Stimulated activated naive CD8-positive, alpha-beta T cell treated with anti-CD3 and anti-CD28 coated beads, Interleukin-15, Interleukin-2, amounts not matched to agents 100 ng/mL and 50 ng/mL, for 24 hours (primary cell): ENCODE results near the gene GRIP1.
"Not testable (repeated sequence)": the region's sequence is repeated elsewhere in the genome, so short reads cannot be mapped to it uniquely, and the experiment has no call there.

Source experiments
- H3K27ac Mint-ChIP-seq: one replicate; pipeline ENCODE4 v1.8.0; 2021; ENCODE audit warnings: mild to moderate bottlenecking, mixed read lengths
- H3K27me3 Mint-ChIP-seq: one replicate; pipeline ENCODE4 v1.8.0; 2021; ENCODE audit warnings: mixed read lengths
- H3K36me3 Mint-ChIP-seq: one replicate; pipeline ENCODE4 v1.8.0; 2021; ENCODE audit warnings: low read depth, mixed read lengths
- H3K4me1 Mint-ChIP-seq: one replicate; pipeline ENCODE4 v1.8.0; 2021; ENCODE audit warnings: low read depth, mixed read lengths
- H3K4me3 Mint-ChIP-seq: one replicate; pipeline ENCODE4 v1.8.0; 2021; ENCODE audit warnings: mild to moderate bottlenecking, mixed read lengths
- H3K9me3 Mint-ChIP-seq: one replicate; pipeline ENCODE4 v1.8.0; 2021; ENCODE audit warnings: mixed read lengths

The GRIP1 gene

DNA sequence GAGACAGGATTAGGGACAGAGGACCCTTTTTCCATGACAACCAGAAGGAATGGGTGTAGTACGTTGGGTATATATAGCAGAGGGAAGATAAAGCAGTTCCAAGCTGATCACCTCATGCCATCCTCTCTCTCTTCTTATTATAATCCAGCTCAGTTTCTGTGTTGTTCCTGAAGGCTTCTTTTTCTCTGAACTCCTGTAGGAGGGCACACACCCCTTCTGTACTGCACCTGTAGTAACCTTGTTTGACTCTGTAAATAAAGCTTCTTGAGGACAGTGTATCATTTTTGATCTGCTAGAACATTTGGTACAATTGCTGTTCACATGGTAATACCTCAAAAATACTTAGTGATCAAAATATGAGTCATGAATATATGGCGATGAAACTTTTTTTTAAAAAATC lies 343.1 kb downstream of the GRIP1 start:
- H3K27ac Mint-ChIP-seq, result no peak overlapping the region
- peaks cover 50% of the 10 kb centered on the region for H3K36me3 Mint-ChIP-seq
- peaks cover 14% of the 10 kb centered on the region for H3K9me3 Mint-ChIP-seq
- peaks cover 11% of the 10 kb centered on the region for H3K4me1 Mint-ChIP-seq
- H3K27me3 Mint-ChIP-seq, result no peaks in the 10 kb centered on the region
- no peak overlapping the region for H3K4me3 Mint-ChIP-seq

DNA sequence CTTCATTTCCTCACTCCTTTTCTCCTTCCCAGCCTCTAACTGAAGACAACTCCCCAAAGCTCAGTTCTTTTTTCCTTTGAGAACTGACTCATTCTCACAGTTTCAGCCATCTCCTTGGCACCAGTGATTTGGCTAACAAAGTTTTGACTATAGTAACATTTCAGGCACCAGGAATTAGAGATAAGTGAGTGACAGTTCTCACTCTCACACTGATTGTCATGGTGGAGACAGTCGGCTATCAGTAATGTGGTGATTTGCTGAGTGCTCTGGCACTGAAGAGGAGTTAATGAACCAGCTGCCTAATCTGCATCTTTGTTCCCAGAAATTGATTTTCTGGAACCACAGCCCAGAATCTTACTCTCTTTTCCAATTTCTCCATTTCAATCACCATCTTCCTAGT lies 347.1 kb downstream of the GRIP1 start:
- Mint-ChIP-seq H3K9me3 (no peaks in the 10 kb centered on the region), H3K4me1 (peaks cover 18% of the 10 kb centered on the region), H3K4me3 (no peak overlapping the region), H3K27me3 (no peaks in the 10 kb centered on the region), H3K27ac (peak overlapping the region; percentile 68), H3K36me3 (peaks cover 51% of the 10 kb centered on the region)

DNA sequence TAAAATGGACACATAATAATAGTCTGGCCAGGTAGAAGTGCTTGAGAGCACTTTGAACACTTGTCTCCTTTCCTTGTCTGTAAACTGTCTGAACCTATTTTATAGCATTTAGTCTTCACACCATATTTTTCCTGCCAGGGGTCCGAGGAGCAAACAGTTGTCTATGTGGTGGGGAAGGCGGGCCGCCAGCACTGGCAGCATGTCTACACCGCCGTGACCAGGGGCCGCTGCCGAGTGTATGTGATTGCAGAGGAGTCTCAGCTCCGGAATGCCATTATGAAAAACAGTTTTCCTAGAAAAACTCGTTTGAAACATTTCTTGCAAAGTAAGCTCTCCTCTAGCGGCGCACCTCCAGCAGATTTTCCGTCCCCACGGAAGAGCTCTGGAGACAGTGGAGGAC lies 347.9 kb downstream of the GRIP1 start:
- no peak overlapping the region for H3K4me3 Mint-ChIP-seq
- H3K27ac Mint-ChIP-seq, result no peak overlapping the region
- H3K9me3 Mint-ChIP-seq, result no peaks in the 10 kb centered on the region
- H3K27me3 Mint-ChIP-seq, result no peaks in the 10 kb centered on the region
- peaks cover 18% of the 10 kb centered on the region for H3K4me1 Mint-ChIP-seq
- H3K36me3 Mint-ChIP-seq, result peaks cover 54% of the 10 kb centered on the region

DNA sequence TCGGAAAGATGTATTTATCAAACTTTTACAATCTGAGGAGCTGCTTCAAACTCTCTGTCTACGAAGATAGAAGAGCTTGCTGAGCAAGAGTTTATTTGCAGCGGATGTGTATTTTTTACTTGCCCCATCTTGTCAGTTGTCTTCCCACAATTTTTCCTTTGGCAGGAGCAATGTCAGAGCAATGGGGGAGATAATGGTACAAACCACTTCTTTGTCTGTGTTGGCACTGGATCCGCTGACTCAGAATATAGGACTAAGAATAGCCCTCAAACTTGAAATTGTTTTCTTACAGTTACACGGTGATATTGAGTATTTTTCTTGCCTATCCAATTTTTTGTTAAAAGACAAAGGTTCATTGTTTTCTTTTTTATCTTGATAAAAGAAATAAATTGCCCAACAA lies 348.9 kb downstream of the GRIP1 start:
- no peak overlapping the region for H3K27ac Mint-ChIP-seq
- H3K4me3 Mint-ChIP-seq, result no peak overlapping the region
- H3K4me1 Mint-ChIP-seq, result peaks cover 18% of the 10 kb centered on the region
- no peaks in the 10 kb centered on the region for H3K27me3 Mint-ChIP-seq
- H3K36me3 Mint-ChIP-seq, result peaks cover 65% of the 10 kb centered on the region
- H3K9me3 Mint-ChIP-seq, result no peaks in the 10 kb centered on the region

DNA sequence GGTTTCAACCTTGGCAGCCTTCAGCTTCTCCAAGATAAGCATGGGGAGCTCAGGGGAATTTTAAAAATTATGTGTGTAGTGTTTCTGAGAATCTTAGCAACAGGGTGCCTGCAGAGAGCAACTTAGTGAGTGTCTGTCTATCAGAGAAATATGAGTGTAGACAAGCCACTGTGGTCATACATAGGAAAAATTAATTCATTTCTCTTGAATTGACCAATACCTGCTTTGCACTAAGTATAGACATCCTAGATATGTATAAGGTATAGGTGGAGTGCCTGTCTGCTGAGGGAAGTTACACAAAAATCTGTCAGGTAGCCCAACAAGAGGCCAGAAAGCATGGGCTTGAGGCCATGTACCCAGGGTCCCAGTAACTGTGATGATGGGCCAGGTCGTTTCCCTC lies 355.9 kb downstream of the GRIP1 start:
- Mint-ChIP-seq H3K36me3 (peaks cover 78% of the 10 kb centered on the region), H3K27ac (no peak overlapping the region), H3K9me3 (no peaks in the 10 kb centered on the region), H3K4me3 (no peak overlapping the region), H3K4me1 (peaks cover 25% of the 10 kb centered on the region), H3K27me3 (no peaks in the 10 kb centered on the region)

DNA sequence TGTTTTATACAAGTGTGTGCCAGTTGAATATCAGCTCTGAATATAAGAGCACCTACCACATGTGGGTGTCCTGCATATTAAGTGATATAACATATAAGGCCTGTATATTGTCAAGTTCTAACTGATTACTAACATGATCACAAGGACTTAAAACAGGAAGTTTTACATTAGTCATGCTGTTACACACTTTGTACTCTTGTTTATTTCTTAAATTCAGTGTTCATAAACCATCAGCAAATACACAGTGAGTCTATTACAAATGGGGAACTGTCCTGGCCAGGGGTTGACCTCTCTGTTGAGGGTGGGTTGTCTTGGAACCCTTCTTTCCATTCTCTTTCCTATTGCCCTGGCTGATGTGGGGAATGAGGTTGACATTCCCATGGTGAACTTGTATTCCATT lies 357.4 kb downstream of the GRIP1 start:
- peaks cover 23% of the 10 kb centered on the region for H3K4me1 Mint-ChIP-seq
- no peaks in the 10 kb centered on the region for H3K9me3 Mint-ChIP-seq
- no peaks in the 10 kb centered on the region for H3K27me3 Mint-ChIP-seq
- H3K27ac Mint-ChIP-seq, result peak overlapping the region; percentile 63
- no peak overlapping the region for H3K4me3 Mint-ChIP-seq
- H3K36me3 Mint-ChIP-seq, result peaks cover 70% of the 10 kb centered on the region

DNA sequence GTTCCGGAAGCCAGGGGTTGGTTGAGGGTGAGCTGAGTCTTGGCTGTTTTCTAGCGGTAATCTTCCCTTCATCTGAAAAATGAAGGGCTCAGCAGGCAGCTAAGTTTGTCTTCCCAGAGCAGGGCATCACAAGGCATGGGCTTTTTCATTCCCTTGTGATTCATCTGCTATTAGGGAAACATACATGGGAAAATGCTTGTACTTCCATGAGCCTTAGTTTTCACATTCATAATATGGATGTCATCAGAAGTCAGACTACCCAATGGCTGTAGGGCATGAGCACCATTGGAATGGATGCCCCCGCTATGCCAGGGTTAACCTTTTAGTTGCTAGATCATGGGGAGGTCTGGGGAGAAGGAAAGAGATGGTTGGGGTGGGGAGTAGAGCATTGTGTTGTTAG lies 357.9 kb downstream of the GRIP1 start:
- peaks cover 67% of the 10 kb centered on the region for H3K36me3 Mint-ChIP-seq
- H3K27ac Mint-ChIP-seq, result peak overlapping the region; percentile 63
- no peaks in the 10 kb centered on the region for H3K27me3 Mint-ChIP-seq
- no peak overlapping the region for H3K4me3 Mint-ChIP-seq
- no peaks in the 10 kb centered on the region for H3K9me3 Mint-ChIP-seq
- peaks cover 23% of the 10 kb centered on the region for H3K4me1 Mint-ChIP-seq

DNA sequence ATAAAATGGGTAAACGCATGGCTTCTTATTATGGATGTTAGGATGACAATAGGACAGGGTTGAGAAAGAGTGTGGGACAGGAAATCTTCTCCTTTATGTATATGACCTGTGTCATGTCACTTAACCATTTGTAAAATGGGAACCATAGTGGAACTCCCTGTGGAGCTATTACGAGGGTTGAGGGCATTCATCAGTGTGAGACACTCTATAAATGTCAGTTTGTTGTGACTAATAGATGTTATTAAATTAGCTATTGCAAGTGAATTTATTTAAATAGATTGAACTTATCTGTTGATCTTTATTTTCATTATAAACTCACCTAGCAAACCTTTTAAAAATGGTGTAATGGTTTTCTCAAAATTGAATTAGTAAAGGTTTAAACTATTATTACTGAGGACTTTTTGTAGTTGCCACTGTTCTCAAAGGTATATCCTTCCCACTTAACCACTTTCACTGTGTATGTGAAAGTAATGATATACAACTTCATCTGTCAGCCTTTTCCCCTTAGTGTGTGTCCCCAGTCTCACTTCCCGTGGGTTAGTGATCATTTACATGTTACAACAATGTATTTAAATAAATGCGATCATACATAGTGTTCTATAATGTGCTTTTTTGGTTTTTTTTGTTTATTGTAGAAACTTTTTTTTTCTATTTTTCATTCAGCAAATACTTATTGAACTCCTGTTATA lies 359.5 kb downstream of the GRIP1 start:
- H3K27me3 Mint-ChIP-seq, result no peaks in the 10 kb centered on the region
- H3K4me3 Mint-ChIP-seq, result no peak overlapping the region
- H3K9me3 Mint-ChIP-seq, result no peaks in the 10 kb centered on the region
- H3K27ac Mint-ChIP-seq, result no peak overlapping the region
- peaks cover 64% of the 10 kb centered on the region for H3K36me3 Mint-ChIP-seq
- peaks cover 28% of the 10 kb centered on the region for H3K4me1 Mint-ChIP-seq

DNA sequence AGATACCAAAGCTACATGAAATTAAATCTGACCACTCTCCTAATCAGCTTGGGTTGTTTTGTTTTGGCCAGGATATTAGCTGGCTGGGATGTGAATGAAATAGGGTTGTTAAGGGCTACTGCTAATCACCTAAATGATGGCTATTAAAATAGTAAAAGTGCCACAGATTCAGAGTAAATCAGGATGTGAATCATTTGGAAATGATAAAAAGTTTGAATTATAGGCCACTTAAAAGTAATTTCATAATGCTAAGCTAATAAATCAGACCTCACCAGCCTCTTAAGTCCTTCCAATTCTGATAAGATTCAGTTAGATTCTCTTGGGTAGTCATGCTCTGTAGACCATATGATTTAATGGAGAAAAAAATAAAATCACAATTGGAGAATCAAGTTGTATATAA lies 364.6 kb downstream of the GRIP1 start:
- Mint-ChIP-seq H3K27ac (peak overlapping the region; percentile 24), H3K27me3 (no peaks in the 10 kb centered on the region), H3K4me3 (no peak overlapping the region), H3K36me3 (peaks cover 72% of the 10 kb centered on the region), H3K9me3 (no peaks in the 10 kb centered on the region), H3K4me1 (peaks cover 63% of the 10 kb centered on the region)

DNA sequence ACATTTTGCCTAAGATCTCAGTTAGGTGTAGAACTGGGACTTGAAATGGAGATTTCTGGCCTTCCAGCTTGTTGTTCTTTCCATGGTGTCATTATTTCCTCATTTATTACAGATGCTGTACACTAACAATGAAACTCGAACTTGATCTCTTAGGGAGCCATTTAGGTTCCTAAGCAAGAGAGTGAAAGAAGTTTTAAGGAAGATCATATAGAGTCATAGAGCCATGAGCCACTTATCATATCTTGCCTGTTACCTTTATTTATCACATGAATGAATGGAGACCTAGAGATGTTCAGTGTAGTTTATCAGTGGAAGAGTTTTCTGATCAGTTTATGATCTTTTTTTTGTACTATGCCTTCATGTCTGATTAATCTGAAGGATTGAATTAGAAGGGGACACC lies 366.7 kb downstream of the GRIP1 start:
- no peaks in the 10 kb centered on the region for H3K9me3 Mint-ChIP-seq
- H3K27ac Mint-ChIP-seq, result peak overlapping the region; percentile 6
- peaks cover 80% of the 10 kb centered on the region for H3K36me3 Mint-ChIP-seq
- H3K27me3 Mint-ChIP-seq, result no peaks in the 10 kb centered on the region
- H3K4me1 Mint-ChIP-seq, result peaks cover 66% of the 10 kb centered on the region
- peak overlapping the region; percentile 2 for H3K4me3 Mint-ChIP-seq

DNA sequence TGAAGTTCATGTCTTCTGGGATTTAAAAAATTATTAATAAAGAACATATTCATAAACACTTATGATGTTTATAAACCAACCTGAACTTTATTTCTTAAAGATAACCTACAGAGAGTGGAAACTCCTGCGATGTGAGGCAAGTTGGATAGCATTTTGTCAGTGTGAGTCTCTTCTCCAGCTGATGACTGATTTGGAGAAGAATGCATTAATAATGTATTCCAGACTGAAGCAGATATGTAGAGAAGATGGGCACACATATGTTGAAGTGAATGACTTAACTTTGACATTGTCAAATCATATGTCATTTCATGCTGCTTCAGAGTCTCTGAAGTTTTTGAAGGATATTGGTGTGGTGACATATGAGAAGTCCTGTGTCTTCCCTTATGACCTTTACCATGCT lies 369.3 kb downstream of the GRIP1 start:
- Mint-ChIP-seq H3K27me3 (no peaks in the 10 kb centered on the region), H3K4me1 (peaks cover 82% of the 10 kb centered on the region), H3K36me3 (peaks cover 90% of the 10 kb centered on the region), H3K9me3 (no peaks in the 10 kb centered on the region), H3K27ac (no peak overlapping the region), H3K4me3 (no peak overlapping the region)

DNA sequence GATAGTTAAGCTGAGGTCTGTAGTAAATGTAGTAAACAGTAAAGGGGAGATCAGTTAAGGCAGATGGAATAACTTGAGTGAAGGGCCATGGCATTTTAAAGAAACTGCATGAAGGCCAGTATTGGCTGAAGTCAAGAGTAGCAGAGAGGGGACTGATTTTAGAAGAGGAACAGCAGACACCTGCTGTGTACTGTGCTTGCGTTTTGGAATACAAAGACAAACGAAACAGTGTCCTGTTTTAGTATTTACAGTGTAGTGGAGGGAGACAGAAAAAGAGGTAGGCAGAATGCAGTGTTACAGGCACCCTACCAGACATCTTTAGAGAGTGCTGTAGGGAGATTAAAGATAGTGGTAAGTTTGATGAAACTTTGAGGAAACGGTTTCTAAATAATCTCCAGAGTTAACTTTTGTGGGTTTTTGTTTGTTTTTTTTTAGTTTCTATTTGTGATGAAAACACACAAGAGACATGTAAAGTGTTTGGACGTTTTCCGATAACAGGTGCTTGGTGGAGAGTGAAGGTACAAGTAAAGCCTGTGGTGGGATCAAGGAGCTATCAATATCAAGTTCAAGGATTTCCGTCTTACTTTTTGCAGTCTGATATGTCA lies 374.5 kb downstream of the GRIP1 start:
- H3K4me1 Mint-ChIP-seq, result peaks cover 63% of the 10 kb centered on the region
- H3K27me3 Mint-ChIP-seq, result no peaks in the 10 kb centered on the region
- peak overlapping the region; percentile 57 for H3K27ac Mint-ChIP-seq
- H3K36me3 Mint-ChIP-seq, result peaks cover 50% of the 10 kb centered on the region
- H3K4me3 Mint-ChIP-seq, result peak overlapping the region; percentile 100
- H3K9me3 Mint-ChIP-seq, result no peaks in the 10 kb centered on the region

DNA sequence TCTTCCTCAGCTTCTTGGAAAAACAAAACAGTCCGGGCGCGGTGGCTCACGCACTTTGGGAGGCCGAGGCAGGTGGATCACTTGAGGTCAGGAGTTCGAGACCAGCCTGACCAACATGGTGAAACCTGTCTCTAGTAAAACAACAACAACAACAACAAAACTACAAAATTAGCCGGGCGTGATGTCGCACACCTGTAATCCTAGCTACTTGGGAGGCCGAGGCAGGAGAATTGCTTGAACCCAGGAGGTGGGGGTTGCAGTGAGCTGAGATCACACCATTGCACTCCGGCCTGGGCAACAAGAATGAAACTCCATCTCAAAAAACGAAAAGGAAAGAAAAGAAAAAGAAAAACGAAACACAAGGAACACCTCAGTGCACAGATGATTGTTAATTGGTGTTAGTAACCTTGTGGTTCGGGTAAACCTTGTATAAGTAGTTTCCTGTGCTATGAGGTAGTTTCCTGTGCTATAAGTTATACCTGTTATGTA lies 375.5 kb downstream of the GRIP1 start:
- H3K27me3 Mint-ChIP-seq, H3K9me3 Mint-ChIP-seq: not testable (repeated sequence)
- peaks cover 43% of the 10 kb centered on the region for H3K36me3 Mint-ChIP-seq
- peak overlapping the region; percentile 99 for H3K27ac Mint-ChIP-seq
- peaks cover 59% of the 10 kb centered on the region for H3K4me1 Mint-ChIP-seq
- peak overlapping the region; percentile 100 for H3K4me3 Mint-ChIP-seq

DNA sequence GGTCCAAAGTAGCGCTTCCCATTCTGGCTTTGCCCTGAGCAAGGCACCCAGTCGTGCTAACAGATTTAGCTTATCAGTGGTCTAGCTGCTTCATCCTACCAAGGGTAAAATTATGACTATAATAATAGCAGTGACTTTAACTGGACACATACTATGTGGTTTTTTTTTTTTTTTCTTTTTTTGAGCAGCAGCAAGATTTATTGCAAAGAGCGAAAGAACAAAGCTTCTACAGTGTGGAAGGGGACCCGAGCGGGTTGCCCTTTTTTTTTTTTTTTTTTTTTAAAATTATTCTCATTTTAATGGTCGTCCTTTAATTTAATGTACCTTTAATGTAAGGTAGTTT lies 376.1 kb downstream of the GRIP1 start:
- Mint-ChIP-seq H3K4me3 (peak overlapping the region; percentile 100), H3K27me3 (no peaks in the 10 kb centered on the region), H3K27ac (peak overlapping the region; percentile 99), H3K9me3 (no peaks in the 10 kb centered on the region), H3K36me3 (peaks cover 38% of the 10 kb centered on the region), H3K4me1 (peaks cover 55% of the 10 kb centered on the region)

DNA sequence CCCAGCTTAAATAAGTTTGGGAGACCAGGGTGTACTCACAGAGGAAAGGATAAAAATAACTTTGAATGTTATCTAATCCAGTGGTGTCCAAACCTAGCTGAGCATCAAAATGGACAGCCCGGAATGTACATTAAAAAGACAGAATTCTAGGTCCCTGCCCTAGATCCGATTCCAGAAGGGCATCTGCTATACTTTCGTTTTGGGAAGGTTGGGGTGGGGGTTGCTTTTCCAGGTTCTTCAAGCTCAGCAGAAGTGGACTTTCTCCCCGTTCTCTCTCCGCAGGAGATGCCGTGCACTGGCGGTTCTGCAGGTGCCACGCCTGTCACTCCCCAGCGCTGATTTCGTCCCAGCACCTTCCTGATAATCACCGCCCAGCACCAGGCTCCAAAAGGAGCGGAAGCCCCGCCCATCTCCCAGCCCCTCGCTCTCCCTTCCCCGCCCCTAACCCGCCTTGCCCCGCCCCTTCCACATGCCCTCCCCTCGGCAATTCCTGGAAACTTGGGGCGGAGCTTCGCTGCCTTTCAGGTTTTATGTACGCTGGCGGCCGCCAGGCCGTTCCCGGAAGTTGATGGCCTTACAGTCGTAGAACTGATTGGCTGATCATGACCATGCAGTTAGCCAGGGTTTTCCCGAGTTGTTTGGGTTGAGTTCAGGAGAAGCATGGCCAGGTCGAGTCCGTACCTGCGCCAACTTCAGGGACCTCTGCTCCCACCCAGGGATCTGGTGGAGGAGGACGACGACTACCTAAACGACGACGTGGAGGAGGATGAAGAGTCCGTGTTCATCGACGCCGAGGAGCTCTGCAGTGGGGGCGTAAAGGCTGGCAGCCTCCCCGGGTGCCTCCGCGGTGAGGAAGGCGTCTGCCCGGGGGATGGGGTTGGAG lies 376.7 kb downstream of the GRIP1 start, which contains the start of gene HELB:
Gene HELB, plus strand, starts transcription at position 550 of the 883 bp plus-strand sequence. Its CDS starts 111 bp downstream, at position 661.
- Mint-ChIP-seq H3K4me3 (peak within 1 kb of the TSS; percentile 100), H3K36me3 (peaks cover 32% of the 10 kb centered on the region), H3K4me1 (peaks cover 56% of the 10 kb centered on the region), H3K27ac (peak within 1 kb of the TSS; percentile 99), H3K27me3 (no peaks in the 10 kb centered on the region), H3K9me3 (no peaks in the 10 kb centered on the region)
